Amniotic stem cell (primary cell): ENCODE results near the gene TFAP2A.

ENCODE experiments used
- DNase-seq: peaks from one replicate; lab custom pipeline; 2025; lab: John Stamatoyannopoulos, UW

Gene TFAP2A

GRCh38 chr6:10399451-10399850 lies 15.4 kb downstream of the TFAP2A start:
- no peak for DNase-seq

GRCh38 chr6:10398446-10399218 lies 16.2 kb downstream of the TFAP2A start:
- no peak for DNase-seq

- DNase-seq = no peak
Observed at GRCh38 chr6:10397756-10398445, 17.0 kb downstream of the TFAP2A start.

- no peak for DNase-seq
Observed at GRCh38 chr6:10396785-10397184, 18.1 kb downstream of the TFAP2A start.

GRCh38 chr6:10395704-10396546 lies 18.9 kb downstream of the TFAP2A start:
- no peak for DNase-seq

- no peak for DNase-seq
Observed at GRCh38 chr6:10395171-10395703, 19.6 kb downstream of the TFAP2A start.

DNA sequence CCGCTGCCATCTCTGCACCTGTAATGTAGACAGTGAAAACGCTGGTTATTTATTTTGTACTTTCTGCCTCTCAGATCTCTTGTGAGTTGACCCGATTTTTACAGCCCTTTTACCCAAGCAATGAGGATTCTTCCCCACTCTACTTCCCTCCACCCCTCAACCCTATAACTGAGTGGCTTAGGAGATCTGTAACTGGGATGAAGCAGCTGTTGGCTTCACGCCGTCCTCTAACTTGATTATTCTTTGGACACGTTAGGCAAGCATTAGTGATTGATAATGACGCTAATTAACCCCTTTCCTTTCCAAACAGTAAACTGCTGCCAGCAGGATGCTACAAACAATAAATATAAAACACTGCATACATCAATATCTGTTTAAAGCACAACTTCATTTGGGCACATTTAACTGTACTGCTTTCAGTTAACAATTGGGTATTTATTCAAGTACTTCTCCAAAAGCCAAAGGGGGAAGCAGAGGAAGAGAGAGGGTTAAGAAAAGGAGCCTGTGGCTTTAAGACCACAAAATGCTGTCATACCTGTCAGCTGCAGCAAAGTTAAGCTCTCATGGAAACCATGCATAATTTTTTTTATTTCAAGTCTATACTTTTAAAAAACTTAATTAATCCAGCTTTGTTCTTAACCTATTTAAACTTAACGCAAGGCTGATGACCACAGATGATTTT lies 21.2 kb downstream of the TFAP2A start:
- no peak for DNase-seq

DNA sequence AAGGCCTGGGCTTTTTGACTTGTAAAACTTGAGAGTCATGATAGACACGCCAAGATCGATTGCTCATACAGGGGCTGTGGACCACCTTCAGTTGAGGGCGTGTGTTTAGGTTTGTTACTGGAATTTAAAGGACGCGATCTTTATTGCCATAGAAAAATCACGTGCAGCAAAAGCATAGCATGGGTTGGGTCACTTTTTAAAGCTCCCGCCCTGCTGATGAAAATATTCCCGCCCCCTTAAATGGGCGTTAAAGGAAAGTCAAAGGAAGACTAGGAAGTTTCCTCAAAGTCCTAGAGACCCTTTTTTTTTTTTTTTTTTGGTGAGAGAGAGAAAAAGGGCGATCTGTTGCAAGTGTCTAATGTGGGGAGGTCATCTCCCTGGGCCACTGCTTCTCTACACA lies 23.1 kb downstream of the TFAP2A start:
- no peak for DNase-seq

DNA sequence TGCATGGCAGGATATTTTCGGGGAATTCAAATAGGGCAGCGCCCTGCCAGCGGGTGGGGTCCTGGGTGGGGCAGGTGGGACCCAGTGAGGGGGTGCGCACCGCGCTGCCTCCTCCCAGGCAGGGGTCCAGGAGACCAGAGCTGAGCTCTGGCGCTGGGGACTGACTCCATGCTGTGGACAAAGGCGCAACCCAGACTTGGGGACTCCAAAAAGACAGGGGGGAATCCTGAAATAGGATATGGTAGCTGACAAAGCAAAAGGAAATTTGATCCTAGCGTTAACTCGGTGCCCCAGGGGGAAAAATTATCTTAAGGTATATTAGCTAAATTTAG lies 23.6 kb downstream of the TFAP2A start:
- no peak for DNase-seq

GRCh38 chr6:10390495-10391298 lies 24.2 kb downstream of the TFAP2A start:
- no peak for DNase-seq

DNA sequence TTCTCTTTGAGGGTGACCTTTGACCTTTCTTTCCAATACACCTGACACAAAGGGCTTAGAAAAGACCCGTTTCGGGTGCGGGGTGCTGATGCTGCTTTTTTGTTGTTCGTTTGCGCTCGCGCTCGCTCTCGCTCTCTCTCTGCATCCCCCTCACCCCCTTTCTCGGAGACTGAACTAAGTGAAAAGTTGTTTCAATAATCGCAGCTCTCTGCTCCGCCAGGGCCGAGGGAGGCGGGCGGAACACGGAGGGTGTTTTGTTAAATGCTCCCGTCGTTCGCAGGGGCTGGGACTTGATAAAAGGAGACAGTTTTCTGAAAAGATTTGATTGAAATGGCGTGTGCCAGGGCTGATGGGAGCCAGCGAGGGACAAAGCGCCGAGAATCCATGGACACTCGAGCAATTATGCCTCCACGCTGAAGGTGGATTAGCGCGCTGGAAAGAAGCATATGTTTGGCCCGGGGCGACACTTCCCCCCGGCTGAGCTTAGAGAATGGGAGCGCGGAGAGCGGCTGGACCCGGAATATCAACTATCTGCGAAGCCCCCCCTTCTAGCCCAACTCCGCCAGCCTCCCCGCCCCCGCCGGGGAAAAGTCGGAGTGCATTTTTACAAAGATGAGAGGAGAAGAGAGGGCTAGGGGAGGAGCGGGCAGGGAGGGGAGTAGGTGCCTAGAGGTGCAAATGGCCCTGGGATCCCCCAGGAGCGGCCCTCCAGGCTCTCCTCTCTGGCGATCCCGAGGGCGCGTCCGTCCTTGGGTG lies 25.0 kb downstream of the TFAP2A start:
- DNase-seq = no peak

- DNase-seq = no peak
Observed at GRCh38 chr6:10386756-10387654, 27.9 kb downstream of the TFAP2A start.

GRCh38 chr6:10386220-10386619 lies 28.7 kb downstream of the TFAP2A start:
- no peak for DNase-seq

DNA sequence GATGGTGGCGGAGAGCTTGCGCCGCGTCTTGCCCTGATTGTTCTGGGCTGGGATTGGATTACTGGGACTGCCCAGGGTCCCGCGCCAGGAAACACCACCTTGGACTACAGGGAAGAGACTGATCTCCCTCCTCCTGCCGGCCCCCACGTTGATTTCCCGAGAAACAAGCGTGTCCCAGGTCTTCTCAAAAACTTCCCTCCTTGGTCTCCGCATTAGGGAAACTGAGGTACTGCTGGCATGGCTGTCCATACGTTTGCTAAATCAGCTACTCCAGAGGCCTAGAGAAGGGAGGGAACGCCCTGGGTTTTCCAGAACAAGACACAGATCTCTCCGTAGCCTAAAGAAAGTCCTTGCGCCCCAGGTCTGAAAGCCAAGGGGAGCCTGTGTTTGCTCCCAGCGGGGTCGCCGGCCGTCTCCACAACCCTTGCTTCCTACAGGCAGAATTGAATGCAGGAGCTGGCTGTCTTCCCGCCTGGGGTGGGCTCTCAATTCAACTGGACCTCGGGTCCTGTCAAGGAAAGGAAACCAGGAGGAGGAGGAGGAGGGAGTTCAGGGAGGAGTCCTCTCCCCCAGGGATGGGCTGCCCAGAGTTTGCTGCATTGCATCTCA lies 29.2 kb downstream of the TFAP2A start:
- no peak for DNase-seq

GRCh38 chr6:10384610-10385523 lies 30.0 kb downstream of the TFAP2A start:
- DNase-seq = no peak

GRCh38 chr6:10384091-10384609 lies 30.7 kb downstream of the TFAP2A start:
- no peak for DNase-seq

DNA sequence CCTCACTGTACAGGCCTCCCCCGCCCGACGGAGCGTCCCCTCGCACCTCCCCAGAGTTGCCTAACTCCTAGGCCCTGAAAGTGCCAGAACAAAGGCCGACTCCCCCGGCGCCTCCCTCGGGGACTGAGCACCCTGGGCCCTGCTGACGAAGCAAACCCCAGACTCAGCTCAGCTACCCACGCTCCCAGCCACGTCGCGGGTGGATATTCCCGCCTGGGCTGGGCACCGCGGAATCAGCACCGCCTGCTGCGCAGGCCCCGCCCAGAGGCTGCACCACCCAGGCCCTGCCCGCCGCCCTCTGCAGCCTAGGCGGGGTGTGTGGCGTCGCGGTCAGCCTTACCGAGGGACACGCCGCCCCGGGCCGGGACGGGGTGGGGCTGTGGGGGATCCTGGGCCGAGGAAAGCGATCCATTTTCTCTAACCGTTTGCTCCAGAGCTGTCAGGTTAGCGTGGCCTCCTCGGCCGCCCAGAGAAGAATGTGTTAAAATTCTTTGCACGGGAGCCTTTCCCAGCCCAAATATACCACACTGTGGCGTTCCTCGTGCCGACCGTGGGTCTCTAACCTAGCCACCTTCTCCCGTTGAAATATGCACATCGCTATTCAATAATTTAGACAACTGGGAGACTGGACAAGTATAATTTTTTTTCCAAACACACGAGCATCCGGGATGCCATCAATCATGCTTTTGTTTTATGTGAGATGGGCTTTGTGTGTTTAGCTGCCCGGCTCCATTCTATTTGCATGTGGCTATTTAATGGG lies 31.4 kb downstream of the TFAP2A start:
- no peak for DNase-seq
